ENCODE data around the gene CCT4. TPM values are rescaled to one million over a fixed set of nuclear protein-coding genes. Genes with fewer than 3 reads are reported as not detected.

The CCT4 gene
- total and polyA plus RNA-seq, 2 experiments from 2014 or later = 333 to 343 TPM

- no peak for TF ChIP-seq EZH2phosphoT487 (IDR thresholded peaks at IDR 0.05; ENCODE audit: unreplicated experiment)
- no peak for TF ChIP-seq CREB1 (CRISPR knock-in tag; IDR thresholded peaks at IDR 0.05; ENCODE audit: low read depth)
- no peak for TF ChIP-seq ZNF114 (CRISPR knock-in tag; IDR thresholded peaks at IDR 0.05)
- no peak for TF ChIP-seq REST (IDR thresholded peaks at IDR 0.05; ENCODE audit: unreplicated experiment)
- TF ChIP-seq ZNF462 (CRISPR knock-in tag; IDR thresholded peaks at IDR 0.05) = no peak
Observed at GRCh38 chr2:61937098-61937497, 48.6 kb upstream of the CCT4 start.

More at GRCh38 chr2:61937098-61937497, 48.6 kb upstream of the CCT4 start:
- no peak overlapping the region for H3K4me3 Mint-ChIP-seq
- Histone ChIP-seq H3K36me3 (ENCODE audit: insufficient read depth) (no peaks in the 10 kb centered on the region), H3F3A (replicated peaks; ENCODE audit: low read depth) (no peaks in the 10 kb centered on the region), H3K4me1 (ENCODE audit: insufficient read depth) (no peaks in the 10 kb centered on the region; the same call in 1 of the 2 replicates), H3K9me2 (ENCODE audit: insufficient read depth) (no peaks in the 10 kb centered on the region), H3K27me3 (ENCODE audit: insufficient read depth) (no peaks in the 10 kb centered on the region), H4K20me1 (replicated peaks; ENCODE audit: insufficient read depth) (no peaks in the 10 kb centered on the region), H3K4me2 (no peak overlapping the region), H3K79me2 (replicated peaks; ENCODE audit: insufficient read depth) (no peaks in the 10 kb centered on the region), H2AFZ (no peak overlapping the region), H3K4me3 (no peak overlapping the region), H3K27ac (ENCODE audit: low read depth) (no peak overlapping the region)
- DNase-seq (ENCODE audit: low spot score) (no peak), ATAC-seq (no peak)
- peaks cover 3% of the 10 kb centered on the region for H3K27me3 Mint-ChIP-seq (ENCODE audit: insufficient read depth, low read depth, poor library complexity)
- peaks cover 9% of the 10 kb centered on the region; the same call in 2 of the 3 replicates for H3K4me1 Mint-ChIP-seq
- peaks cover 6% of the 10 kb centered on the region for H3K9me3 Mint-ChIP-seq
- H3K36me3 Mint-ChIP-seq (ENCODE audit: low read depth) = peaks cover 10% of the 10 kb centered on the region
- no peak overlapping the region for H3K27ac Mint-ChIP-seq

All from GM23338 (cell line).